ENCODE data around the gene PIK3C2G.

- TF ChIP-seq ZNF8 (CRISPR knock-in tag; IDR thresholded peaks at IDR 0.05) (no peak), PATZ1 (CRISPR knock-in tag; IDR thresholded peaks at IDR 0.05; ENCODE audit: borderline replicate concordance) (no peak), ZNF70 (CRISPR knock-in tag; IDR thresholded peaks at IDR 0.05) (no peak)
These were observed 294.8 kb downstream of the PIK3C2G start for GRCh38 chr12:18556161-18556560.

All from SK-N-SH treated with all-trans-retinoic acid at 6 μM for 48 hours (cell line).